GM12878 (cell line): ENCODE results near the gene MCC. TPM values are rescaled to one million over a fixed set of nuclear protein-coding genes. Genes with fewer than 3 reads are reported as not detected.

Source experiments
- ASH2L ChIP-seq: fragments of 300-600, 200-600 bp; sonication (generic); IDR thresholded peaks from 2 replicates; pipeline ENCODE4 v1.6.1; 2017; ENCODE audit warnings: low read depth, mild to moderate bottlenecking, borderline replicate concordance
- CBFB ChIP-seq: IDR thresholded peaks from 2 replicates; pipeline ENCODE4 v1.6.1; 2016; ENCODE audit warnings: antibody characterized with exemption, low read depth
- CEBPB ChIP-seq, 2 experiments: fragments of 150-350 bp in 1 of 2; IDR thresholded peaks; 2 replicates each; pipeline ENCODE4 v1.6.1; 2012 to 2014; ENCODE audit warnings: low read depth in 2 of 2, low read length in 2 of 2, borderline replicate concordance in 1 of 2, inconsistent platforms in 1 of 2
- CHD4 ChIP-seq: fragments of 200-600 bp; sonication (generic); IDR thresholded peaks from 2 replicates; pipeline ENCODE4 v1.6.1; 2016; ENCODE audit warnings: mild to moderate bottlenecking
- GATAD2B ChIP-seq: fragments of 450-650 bp; conservative IDR thresholded peaks from 2 replicates; pipeline ENCODE4 v1.6.1; 2017; ENCODE audit warnings: low read depth, mild to moderate bottlenecking, moderate library complexity
- KLF5 ChIP-seq: fragments of 450-650 bp; IDR thresholded peaks from 2 replicates; pipeline ENCODE4 v1.6.1; 2014; ENCODE audit warnings: mild to moderate bottlenecking; ENCODE audit not compliant: partially characterized antibody
- MTA2 ChIP-seq: fragments of 450-650 bp; IDR thresholded peaks from 2 replicates; pipeline ENCODE4 v1.6.1; 2016; ENCODE audit warnings: low read depth, mild to moderate bottlenecking, moderate library complexity
- MXI1 ChIP-seq: fragments of 150-350 bp; IDR thresholded peaks from 2 replicates; pipeline ENCODE4 v1.6.1; 2011; ENCODE audit warnings: low read depth, mild to moderate bottlenecking, inconsistent platforms, low read length, improper control_type of control experiment
- MYC ChIP-seq: IDR thresholded peaks from 2 replicates; pipeline ENCODE4 v1.6.1; 2011; ENCODE audit warnings: mild to moderate bottlenecking, low read length, moderate library complexity, inconsistent platforms; ENCODE audit not compliant: insufficient read depth, insufficient replicate concordance, insufficient read length, severe bottlenecking
- NBN ChIP-seq: fragments of 450-650 bp; IDR thresholded peaks from 2 replicates; pipeline ENCODE4 v1.6.1; 2016
- NR2C1 ChIP-seq: fragments of 450-650 bp; IDR thresholded peaks from 2 replicates; pipeline ENCODE4 v1.6.1; 2017; ENCODE audit warnings: antibody characterized with exemption, mild to moderate bottlenecking, moderate library complexity
- POU2F2 ChIP-seq: IDR thresholded peaks from 3 replicates; pipeline ENCODE4 v1.6.1; 2011; ENCODE audit warnings: low read depth, mild to moderate bottlenecking, low read length, borderline replicate concordance
- TAF1 ChIP-seq: IDR thresholded peaks from 2 replicates; pipeline ENCODE4 v1.6.1; 2011; ENCODE audit warnings: mild to moderate bottlenecking, low read depth, low read length, borderline replicate concordance
- USF2 ChIP-seq: IDR thresholded peaks from 2 replicates; pipeline ENCODE4 v1.6.1; 2011; ENCODE audit warnings: low read depth, low read length, improper control_type of control experiment, borderline replicate concordance
- ZBTB40 ChIP-seq: fragments of 450-650 bp; IDR thresholded peaks from 2 replicates; pipeline ENCODE4 v1.6.1; 2016; ENCODE audit warnings: mild to moderate bottlenecking, moderate library complexity, borderline replicate concordance
- polyA plus RNA-seq, 11 experiments: library from polyadenylated mRNA; depleted of rRNA in 4 of 11; unstranded in 6 of 11; stranded (reverse) in 5 of 11; fragments of >200 nt; fragmentation: Nextera tagmentation in 4 of 11; fragmentation: Illumina TruSeq in 1 of 11; extraction: Ambion mirVana in 4 of 11; extraction: Trizol in 1 of 11; gene quantifications; 1 replicate in 1 of 11; 2 replicates in 10 of 11; pipeline versions ENCODE4 v1.2.1 to v1.2.3, GENCODE V29; 2011 to 2016; ENCODE audit warnings: inconsistent platforms in 2 of 11, missing spikeins in 2 of 11, low read depth in 1 of 11
- total RNA-seq, 4 experiments: library from RNA; depleted of rRNA in 3 of 4; stranded (reverse); fragments of >200 nt in 3 of 4; fragmentation: Illumina TruSeq in 1 of 4; extraction: Trizol in 1 of 4; gene quantifications; 2 replicates each; pipeline versions ENCODE4 v1.2.1 to v1.2.3, GENCODE V29; 2013 to 2021
- TF ChIP-seq, protein P1 (sequence below): IDR thresholded peaks from 2 replicates; pipeline ENCODE4 v1.6.1; 2011; ENCODE audit warnings: borderline replicate concordance, low read depth, mild to moderate bottlenecking, moderate library complexity, low read length; ENCODE audit not compliant: insufficient read depth, poor library complexity, severe bottlenecking
- TF ChIP-seq, protein P2 (sequence below): fragments of 450-650 bp; IDR thresholded peaks from 2 replicates; pipeline ENCODE4 v1.6.1; 2017; ENCODE audit warnings: mild to moderate bottlenecking

MCC gene
- total and polyA plus RNA-seq, 10 of the 15 experiments (the other 5 are each of a cell fraction or from before 2014, with no cell fraction given), result 0.03 to 0.86 (median 0.16) TPM

GRCh38 chr5:112976432-112977309 lies 511.6 kb downstream of the MCC start, which contains the start of gene DCP2 (continued):
- TF ChIP-seq KLF5 (no peak), TAF1 (peak; percentile 75; the same call in 1 of the 2 replicates), USF2 (no peak), GATAD2B (peak; percentile 67), POU2F2 (peak; percentile 52; the same call in 2 of the 3 replicates), CEBPB (IDR thresholded peaks at IDR 0.05; ENCODE audit: borderline replicate concordance in 1 of 2, low read depth in 2 of 2, low read length in 2 of 2) (no peak), MXI1 (peak; percentile 45; the same call in 1 of the 2 replicates), NBN (peak; percentile 74), ASH2L (no peak), NR2C1 (no peak), MTA2 (peak; percentile 39; the same call in 1 of the 2 replicates), MYC (peak; percentile 21), ZBTB40 (peak; percentile 57; the same call in 1 of the 2 replicates), CHD4 (no peak), CBFB (peak; percentile 50; the same call in 1 of the 2 replicates)
- TF ChIP-seq, protein P1, sequence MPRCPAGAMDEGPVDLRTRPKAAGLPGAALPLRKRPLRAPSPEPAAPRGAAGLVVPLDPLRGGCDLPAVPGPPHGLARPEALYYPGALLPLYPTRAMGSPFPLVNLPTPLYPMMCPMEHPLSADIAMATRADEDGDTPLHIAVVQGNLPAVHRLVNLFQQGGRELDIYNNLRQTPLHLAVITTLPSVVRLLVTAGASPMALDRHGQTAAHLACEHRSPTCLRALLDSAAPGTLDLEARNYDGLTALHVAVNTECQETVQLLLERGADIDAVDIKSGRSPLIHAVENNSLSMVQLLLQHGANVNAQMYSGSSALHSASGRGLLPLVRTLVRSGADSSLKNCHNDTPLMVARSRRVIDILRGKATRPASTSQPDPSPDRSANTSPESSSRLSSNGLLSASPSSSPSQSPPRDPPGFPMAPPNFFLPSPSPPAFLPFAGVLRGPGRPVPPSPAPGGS, result no peak
- TF ChIP-seq, protein P2, sequence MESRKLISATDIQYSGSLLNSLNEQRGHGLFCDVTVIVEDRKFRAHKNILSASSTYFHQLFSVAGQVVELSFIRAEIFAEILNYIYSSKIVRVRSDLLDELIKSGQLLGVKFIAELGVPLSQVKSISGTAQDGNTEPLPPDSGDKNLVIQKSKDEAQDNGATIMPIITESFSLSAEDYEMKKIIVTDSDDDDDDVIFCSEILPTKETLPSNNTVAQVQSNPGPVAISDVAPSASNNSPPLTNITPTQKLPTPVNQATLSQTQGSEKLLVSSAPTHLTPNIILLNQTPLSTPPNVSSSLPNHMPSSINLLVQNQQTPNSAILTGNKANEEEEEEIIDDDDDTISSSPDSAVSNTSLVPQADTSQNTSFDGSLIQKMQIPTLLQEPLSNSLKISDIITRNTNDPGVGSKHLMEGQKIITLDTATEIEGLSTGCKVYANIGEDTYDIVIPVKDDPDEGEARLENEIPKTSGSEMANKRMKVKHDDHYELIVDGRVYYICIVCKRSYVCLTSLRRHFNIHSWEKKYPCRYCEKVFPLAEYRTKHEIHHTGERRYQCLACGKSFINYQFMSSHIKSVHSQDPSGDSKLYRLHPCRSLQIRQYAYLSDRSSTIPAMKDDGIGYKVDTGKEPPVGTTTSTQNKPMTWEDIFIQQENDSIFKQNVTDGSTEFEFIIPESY, result no peak
